SK-N-SH (cell line): ENCODE results near the gene HID1. TPM values are rescaled to one million over a fixed set of nuclear protein-coding genes. Genes with fewer than 3 reads are reported as not detected.
A peak's percentile ranks its signal among the peaks of the same experiment; 100 is the strongest.
"Not testable (repeated sequence)": the region's sequence is repeated elsewhere in the genome, so short reads cannot be mapped to it uniquely, and the experiment has no call there.

ENCODE experiments used
- CTCF ChIA-PET: fragments of 300-600, 350-600 bp; formaldehyde crosslinking; extraction: SDS; loops from one replicate; lab custom pipeline; 2021; lab: Yijun Ruan, JAX
- POLR2A ChIA-PET: fragments of 350-600 bp; sonication (Branson Sonifier 250); formaldehyde crosslinking; extraction: SDS; loops from one replicate; lab custom pipeline; 2020; ENCODE audit warnings: antibody characterized with exemption, inconsistent platforms; lab: Yijun Ruan, JAX
- DNase-seq: peaks from one replicate; pipeline ENCODE4 v3.0.0; 2012
- H2AFZ ChIP-seq: fragments of 200-600 bp; sonication (generic); 2 replicates; pipeline ENCODE4 v1.8.1; 2016; ENCODE audit warnings: antibody characterized with exemption, mild to moderate bottlenecking, low read depth
- H3F3A ChIP-seq: fragments of 200-600 bp; sonication (generic); replicated peaks from 2 replicates; pipeline ENCODE3; 2016; ENCODE audit warnings: antibody characterized with exemption, mild to moderate bottlenecking; ENCODE audit not compliant: insufficient read depth
- H3K27ac ChIP-seq, 2 experiments: fragments of 200-500 bp in 1 of 2; fragments of 200-600 bp in 1 of 2; sonication (Bioruptor generic) in 1 of 2; sonication (generic), shearing (Covaris generic) in 1 of 2; 2 replicates each; pipeline versions ENCODE4 v1.5.1 to v1.6.1; 2014 to 2016; ENCODE audit warnings: low read depth in 2 of 2, inconsistent platforms in 1 of 2, low read length in 1 of 2, mild to moderate bottlenecking in 1 of 2, mixed read lengths in 1 of 2
- H3K27me3 ChIP-seq: fragments of 200-600 bp; sonication (generic), shearing (Covaris generic); 2 replicates; pipeline ENCODE4 v1.6.1; 2016; ENCODE audit warnings: mixed run types; ENCODE audit not compliant: insufficient read depth
- H3K36me3 ChIP-seq, 2 experiments: fragments of 200-500 bp in 1 of 2; fragments of 200-600 bp in 1 of 2; sonication (Bioruptor generic) in 1 of 2; sonication (generic) in 1 of 2; replicated peaks in 1 of 2; 2 replicates each; pipeline versions ENCODE3 to v1.5.1; 2014 to 2016; ENCODE audit warnings: low read length in 1 of 2, mild to moderate bottlenecking in 1 of 2; ENCODE audit not compliant: insufficient read depth in 2 of 2, control insufficient read depth in 1 of 2
- H3K4me1 ChIP-seq, 2 experiments: fragments of 200-500 bp in 1 of 2; fragments of 200-600 bp in 1 of 2; sonication (Bioruptor generic) in 1 of 2; sonication (generic), shearing (Covaris generic) in 1 of 2; 2 replicates each; pipeline versions ENCODE4 v1.5.1 to v1.6.1; 2014 to 2016; ENCODE audit warnings: low read depth in 1 of 2, low read length in 1 of 2, mixed run types in 1 of 2; ENCODE audit not compliant: insufficient read depth in 2 of 2, control insufficient read depth in 1 of 2
- H3K4me2 ChIP-seq: fragments of 200-600 bp; sonication (generic), shearing (Covaris generic); 2 replicates; pipeline ENCODE4 v1.6.1; 2017; ENCODE audit warnings: mixed run types
- H3K4me3 ChIP-seq, 2 experiments: fragments of 200-500 bp in 1 of 2; fragments of 200-600 bp in 1 of 2; sonication (Bioruptor generic) in 1 of 2; sonication (generic), shearing (Covaris generic) in 1 of 2; 2 replicates each; pipeline versions ENCODE4 v1.5.1 to v1.8.1; 2014 to 2016; ENCODE audit warnings: low read depth in 2 of 2, inconsistent platforms in 1 of 2, low read length in 1 of 2, mild to moderate bottlenecking in 1 of 2, mixed read lengths in 1 of 2, moderate library complexity in 1 of 2
- H3K79me2 ChIP-seq: fragments of 200-600 bp; sonication (generic); 2 replicates; pipeline ENCODE4 v1.8.1; 2017; ENCODE audit warnings: mild to moderate bottlenecking; ENCODE audit not compliant: insufficient read depth
- H3K9ac ChIP-seq: fragments of 200-600 bp; sonication (generic); 2 replicates; pipeline ENCODE4 v1.6.1; 2017; ENCODE audit warnings: mixed run types
- H3K9me2 ChIP-seq: fragments of 200-600 bp; sonication (generic); 2 replicates; pipeline ENCODE4 v1.6.1; 2017; ENCODE audit warnings: mixed run types
- H3K9me3 ChIP-seq: fragments of 200-600 bp; sonication (generic); 2 replicates; pipeline ENCODE4 v1.6.1; 2017; ENCODE audit warnings: mixed run types, mild to moderate bottlenecking, moderate library complexity
- H4K20me1 ChIP-seq: fragments of 200-600 bp; sonication (generic); 2 replicates; pipeline ENCODE4 v1.6.1; 2017; ENCODE audit warnings: mild to moderate bottlenecking, mixed run types; ENCODE audit not compliant: insufficient read depth
- EP300 ChIP-seq, 2 experiments: IDR thresholded peaks; 2 replicates each; pipeline versions ENCODE4 v1.4.0 to v1.6.1; 2012; ENCODE audit warnings: borderline replicate concordance in 1 of 2, low read depth in 1 of 2, low read length in 1 of 2
- FOSL2 ChIP-seq: IDR thresholded peaks from 2 replicates; pipeline ENCODE4 v1.4.0; 2012; ENCODE audit warnings: low read depth, mild to moderate bottlenecking, moderate library complexity, borderline replicate concordance
- FOXJ3 ChIP-seq: sonication (generic); formaldehyde crosslinking; IDR thresholded peaks from 2 replicates; pipeline ENCODE4 v1.5.1; 2020; ENCODE audit warnings: mild to moderate bottlenecking, missing genetic modification reagents
- GABPA ChIP-seq: IDR thresholded peaks from 2 replicates; pipeline ENCODE4 v1.4.0; 2012; ENCODE audit warnings: low read depth, mild to moderate bottlenecking
- GATA2 ChIP-seq: sonication (generic); formaldehyde crosslinking; IDR thresholded peaks from 2 replicates; pipeline ENCODE4 v1.5.0; 2020; ENCODE audit warnings: mild to moderate bottlenecking, missing genetic modification reagents
- JUND ChIP-seq: IDR thresholded peaks from 2 replicates; pipeline ENCODE4 v1.4.0; 2012
- MAX ChIP-seq: IDR thresholded peaks from 2 replicates; pipeline ENCODE4 v1.4.0; 2012; ENCODE audit warnings: low read depth
- NRF1 ChIP-seq: IDR thresholded peaks from 2 replicates; pipeline ENCODE4 v1.6.1; 2012; ENCODE audit warnings: low read depth, mild to moderate bottlenecking, low read length
- RCOR1 ChIP-seq: fragments of 150-350 bp; IDR thresholded peaks from 2 replicates; pipeline ENCODE4 v1.6.1; 2017; ENCODE audit warnings: antibody characterized with exemption, low read length
- RXRA ChIP-seq: IDR thresholded peaks from 2 replicates; pipeline ENCODE4 v1.4.0; 2012; ENCODE audit warnings: low read depth, mild to moderate bottlenecking, borderline replicate concordance
- SMC3 ChIP-seq: IDR thresholded peaks from 2 replicates; pipeline ENCODE4 v1.6.1; 2012; ENCODE audit warnings: low read depth, low read length, improper control_type of control experiment
- TAF1 ChIP-seq: IDR thresholded peaks from 2 replicates; pipeline ENCODE4 v1.6.1; 2012; ENCODE audit warnings: low read depth, mild to moderate bottlenecking, low read length, moderate library complexity, borderline replicate concordance
- TEAD4 ChIP-seq: IDR thresholded peaks from 2 replicates; pipeline ENCODE4 v1.4.0; 2012; ENCODE audit warnings: mild to moderate bottlenecking, borderline replicate concordance; ENCODE audit not compliant: insufficient read depth
- USF1 ChIP-seq: IDR thresholded peaks from 2 replicates; pipeline ENCODE4 v1.4.0; 2012; ENCODE audit warnings: low read depth, borderline replicate concordance
- USF2 ChIP-seq: fragments of 150-350 bp; IDR thresholded peaks from 2 replicates; pipeline ENCODE4 v1.6.1; 2017; ENCODE audit warnings: antibody characterized with exemption, low read length, low read depth, borderline replicate concordance
- YY1 ChIP-seq: IDR thresholded peaks from 2 replicates; pipeline ENCODE4 v1.4.0; 2012; ENCODE audit warnings: low read depth, mild to moderate bottlenecking
- WGBS: methylation state at CpG from one replicate; pipeline ENCODE4 v1.1.6; 2017; ENCODE audit warnings: low lambda C conversion rate; 5-methylcytosine and 5-hydroxymethylcytosine counted together
- polyA plus RNA-seq, 3 experiments: library from polyadenylated mRNA; depleted of rRNA; stranded (reverse); fragments of >200 nt; gene quantifications; 2 replicates each; pipeline ENCODE4 v1.2.3, GENCODE V29; 2012
- TF ChIP-seq, protein P1 (sequence below): fragments of 200-600 bp; sonication (generic); IDR thresholded peaks from 2 replicates; pipeline ENCODE4 v1.6.1; 2017; ENCODE audit warnings: antibody characterized with exemption, mild to moderate bottlenecking, moderate library complexity
- TF ChIP-seq, protein P2 (sequence below): IDR thresholded peaks from 2 replicates; pipeline ENCODE4 v1.4.0; 2012; ENCODE audit warnings: low read depth, borderline replicate concordance

The HID1 gene
- polyA plus RNA-seq, 1 of the 3 experiments (the other 2 are of a cell fraction), result 2.5 TPM

- Histone ChIP-seq H3K4me3 (peak overlapping the region; percentile 64 to 94), H2AFZ (peak overlapping the region; percentile 93), H3K4me2 (peak overlapping the region; percentile 97), H3K4me1 (peaks cover 5 to 12% of the 10 kb centered on the region in 2 experiments; a peak in 2 of 4 replicates), H3K27ac (peak overlapping the region; percentile 59 to 91; a peak in 3 of 4 replicates), H3K9ac (peak overlapping the region; percentile 60), H3F3A (peaks cover 39% of the 10 kb centered on the region)
- not testable (repeated sequence) for H3K27me3 ChIP-seq, H4K20me1 ChIP-seq, H3K36me3 ChIP-seq, H3K9me3 ChIP-seq, H3K79me2 ChIP-seq, H3K9me2 ChIP-seq
- peak; percentile 71 for DNase-seq
- TF ChIP-seq GATA2 (CRISPR knock-in tag) (peak; percentile 27; the same call in 1 of the 2 replicates), FOXJ3 (CRISPR knock-in tag) (0 out of 2 replicates have a peak, but pooled peaks have one; percentile 36), YY1 (0 out of 2 replicates have a peak, but pooled peaks have one; percentile 31), GABPA (peak; percentile 69)
- 45% methylated on average over 9 of the region's 14 CpGs for WGBS
- CTCF ChIA-PET, result interaction anchor here (0.9 to 2.9 kb wide), 10 partner anchors 9 to 148 kb away, joined by 3 to 15 read pairs (median 4); partner anchors contain the start of genes HID1, MRPL58, OTOP2 and USH1G
- POLR2A ChIA-PET, result interaction anchor here (0.6 to 2.5 kb wide), 7 partner anchors 8 to 148 kb away, joined by 3 to 23 read pairs (median 4); partner anchors contain the start of genes HID1 and MRPL58
Observed at GRCh38 chr17:74982663-74983313, 10.2 kb upstream of the HID1 start.

DNA sequence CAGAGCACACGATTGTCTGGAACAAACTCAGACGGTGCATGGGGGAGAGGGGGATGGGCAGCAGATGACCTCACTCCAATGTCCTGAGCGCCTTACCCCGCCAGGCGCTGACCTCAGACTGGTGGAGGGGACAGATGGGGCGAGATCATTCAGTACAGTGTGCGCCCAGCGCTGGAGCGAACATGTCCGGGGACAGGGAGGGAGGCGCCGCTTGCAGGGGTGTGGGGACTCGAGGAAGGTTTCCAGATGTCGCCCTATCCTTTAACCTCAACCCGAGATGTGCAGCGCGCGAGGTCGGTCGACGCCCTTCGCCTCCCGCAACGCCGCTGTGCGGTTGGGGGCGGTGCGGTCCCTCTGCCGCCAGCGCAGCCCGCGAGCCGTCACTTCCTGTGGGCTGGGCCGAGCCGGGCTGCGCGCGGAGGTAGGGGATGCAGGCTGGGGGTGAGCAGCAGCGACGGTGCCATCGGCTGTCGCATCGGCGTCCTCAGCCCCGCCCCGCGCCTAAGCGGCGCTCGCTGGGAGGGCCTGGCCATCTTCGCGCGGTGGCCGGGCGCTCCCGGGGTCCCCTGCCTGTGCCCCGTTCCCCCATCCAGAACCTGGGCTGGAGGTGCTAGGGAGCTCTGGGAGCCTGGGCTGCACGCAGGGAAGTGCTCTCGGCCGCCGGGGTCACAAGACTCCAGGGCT is 9.6 kb upstream of the HID1 start:
- peak overlapping the region; percentile 93 for H2AFZ ChIP-seq
- no peaks in the 10 kb centered on the region for H3K36me3 ChIP-seq
- ChIA-PET POLR2A (interaction anchor here (0.6 to 2.5 kb wide), 7 partner anchors 8 to 149 kb away, joined by 3 to 23 read pairs (median 4); partner anchors contain the start of genes HID1 and MRPL58), CTCF (interaction anchor here (1.0 to 2.9 kb wide), 8 partner anchors 8 to 59 kb away, joined by 3 to 15 read pairs (median 4); partner anchors contain the start of genes HID1, MRPL58, OTOP2 and USH1G)
- H3K4me1 ChIP-seq, result peaks cover 5 to 11% of the 10 kb centered on the region in 2 experiments; a peak in 2 of 4 replicates
- H3K4me2 ChIP-seq, result peak overlapping the region; percentile 97
- peaks cover 3% of the 10 kb centered on the region; the same call in 1 of the 2 replicates for H3K79me2 ChIP-seq
- H4K20me1 ChIP-seq, result no peaks in the 10 kb centered on the region
- H3K9me2 ChIP-seq, result no peaks in the 10 kb centered on the region
- 1% methylated on average over 22 of the region's 61 CpGs for WGBS
- H3K9ac ChIP-seq, result peak overlapping the region; percentile 60
- no peaks in the 10 kb centered on the region for H3K27me3 ChIP-seq
- peak; percentile 99 for DNase-seq
- H3K9me3 ChIP-seq, result no peaks in the 10 kb centered on the region
- peaks cover 37% of the 10 kb centered on the region for H3F3A ChIP-seq
- peak overlapping the region; percentile 64 to 94 for H3K4me3 ChIP-seq
- peak overlapping the region; percentile 59 to 91 for H3K27ac ChIP-seq
- TF ChIP-seq SMC3 (no peak), RXRA (no peak), TAF1 (0 out of 2 replicates have a peak, but pooled peaks have one; percentile 24), MAX (peak; percentile 88; the same call in 1 of the 2 replicates), USF1 (peak; percentile 22; the same call in 1 of the 2 replicates), NRF1 (peak; percentile 66), TEAD4 (no peak), USF2 (no peak; the same call in 1 of the 2 replicates), FOSL2 (no peak), RCOR1 (no peak), GABPA (peak; percentile 60), EP300 (IDR thresholded peaks at IDR 0.05; ENCODE audit: borderline replicate concordance in 1 of 2, low read depth in 1 of 2, low read length in 1 of 2) (0 out of 4 replicates have a peak, but pooled peaks of 1 of the 2 experiments have one; percentile 4), JUND (no peak)
- TF ChIP-seq, protein P1, sequence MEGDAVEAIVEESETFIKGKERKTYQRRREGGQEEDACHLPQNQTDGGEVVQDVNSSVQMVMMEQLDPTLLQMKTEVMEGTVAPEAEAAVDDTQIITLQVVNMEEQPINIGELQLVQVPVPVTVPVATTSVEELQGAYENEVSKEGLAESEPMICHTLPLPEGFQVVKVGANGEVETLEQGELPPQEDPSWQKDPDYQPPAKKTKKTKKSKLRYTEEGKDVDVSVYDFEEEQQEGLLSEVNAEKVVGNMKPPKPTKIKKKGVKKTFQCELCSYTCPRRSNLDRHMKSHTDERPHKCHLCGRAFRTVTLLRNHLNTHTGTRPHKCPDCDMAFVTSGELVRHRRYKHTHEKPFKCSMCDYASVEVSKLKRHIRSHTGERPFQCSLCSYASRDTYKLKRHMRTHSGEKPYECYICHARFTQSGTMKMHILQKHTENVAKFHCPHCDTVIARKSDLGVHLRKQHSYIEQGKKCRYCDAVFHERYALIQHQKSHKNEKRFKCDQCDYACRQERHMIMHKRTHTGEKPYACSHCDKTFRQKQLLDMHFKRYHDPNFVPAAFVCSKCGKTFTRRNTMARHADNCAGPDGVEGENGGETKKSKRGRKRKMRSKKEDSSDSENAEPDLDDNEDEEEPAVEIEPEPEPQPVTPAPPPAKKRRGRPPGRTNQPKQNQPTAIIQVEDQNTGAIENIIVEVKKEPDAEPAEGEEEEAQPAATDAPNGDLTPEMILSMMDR, result peak; percentile 12; the same call in 1 of the 2 replicates
- TF ChIP-seq, protein P2, sequence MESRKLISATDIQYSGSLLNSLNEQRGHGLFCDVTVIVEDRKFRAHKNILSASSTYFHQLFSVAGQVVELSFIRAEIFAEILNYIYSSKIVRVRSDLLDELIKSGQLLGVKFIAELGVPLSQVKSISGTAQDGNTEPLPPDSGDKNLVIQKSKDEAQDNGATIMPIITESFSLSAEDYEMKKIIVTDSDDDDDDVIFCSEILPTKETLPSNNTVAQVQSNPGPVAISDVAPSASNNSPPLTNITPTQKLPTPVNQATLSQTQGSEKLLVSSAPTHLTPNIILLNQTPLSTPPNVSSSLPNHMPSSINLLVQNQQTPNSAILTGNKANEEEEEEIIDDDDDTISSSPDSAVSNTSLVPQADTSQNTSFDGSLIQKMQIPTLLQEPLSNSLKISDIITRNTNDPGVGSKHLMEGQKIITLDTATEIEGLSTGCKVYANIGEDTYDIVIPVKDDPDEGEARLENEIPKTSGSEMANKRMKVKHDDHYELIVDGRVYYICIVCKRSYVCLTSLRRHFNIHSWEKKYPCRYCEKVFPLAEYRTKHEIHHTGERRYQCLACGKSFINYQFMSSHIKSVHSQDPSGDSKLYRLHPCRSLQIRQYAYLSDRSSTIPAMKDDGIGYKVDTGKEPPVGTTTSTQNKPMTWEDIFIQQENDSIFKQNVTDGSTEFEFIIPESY, result no peak
